ENCODE results near the gene RNPC3. TPM values are rescaled to one million over a fixed set of nuclear protein-coding genes. Genes with fewer than 3 reads are reported as not detected.

The RNPC3 gene
- total RNA-seq, 4 donors from 2014 or later, result 17.7 to 33.8 (median 19.7) TPM

GRCh38 chr1:103497404-103497803 is 28.1 kb upstream of the RNPC3 start:
- TF ChIP-seq CTCF (IDR thresholded peaks at IDR 0.05) (no peak), POLR2A (IDR thresholded peaks at IDR 0.05) (no peak)
- DNase-seq (ENCODE audit: low spot score in 2 of 2), result no peak
- H3K4me3 ChIP-seq (ENCODE audit: low read depth, poor library complexity, severe bottlenecking), result no peak overlapping the region
- intact Hi-C loops (cut with DNase I; ENCODE audit: low total_unique reads), result no loop called here

GRCh38 chr1:103509250-103509649 is 16.2 kb upstream of the RNPC3 start:
- TF ChIP-seq CTCF (IDR thresholded peaks at IDR 0.05) (no peak), POLR2A (IDR thresholded peaks at IDR 0.05) (no peak)
- no peak for DNase-seq (ENCODE audit: low spot score in 2 of 2)
- 71 to 80% methylated on average over 1 of the region's 1 CpG for WGBS, 2 donors
- no peak overlapping the region for H3K4me3 ChIP-seq (ENCODE audit: low read depth, poor library complexity, severe bottlenecking)
- intact Hi-C loops (cut with DNase I; ENCODE audit: low total_unique reads), result no loop called here

- intact Hi-C loops (cut with DNase I; ENCODE audit: low total_unique reads), result no loop called here
- no peak for TF ChIP-seq POLR2A (IDR thresholded peaks at IDR 0.05)
- H3K4me3 ChIP-seq (ENCODE audit: low read depth, poor library complexity, severe bottlenecking), result no peak overlapping the region
- 96 to 97% methylated on average over 1 of the region's 1 CpG for WGBS, 2 donors
- no peak for DNase-seq (ENCODE audit: low spot score in 2 of 2)
These were observed 11.8 kb upstream of the RNPC3 start for GRCh38 chr1:103513711-103514110.

- intact Hi-C loops (cut with DNase I; ENCODE audit: low total_unique reads), result no loop called here
- no peak overlapping the region for H3K4me3 ChIP-seq (ENCODE audit: low read depth, poor library complexity, severe bottlenecking)
- no peak for DNase-seq (ENCODE audit: low spot score in 2 of 2)
- TF ChIP-seq CTCF (IDR thresholded peaks at IDR 0.05) (peak in 1 of 3 donors; percentile 24), POLR2A (IDR thresholded peaks at IDR 0.05) (no peak)
- WGBS, 2 donors, result 39 to 52% methylated on average over 1 of the region's 1 CpG
These were observed 10.5 kb upstream of the RNPC3 start for GRCh38 chr1:103514920-103515503.

- no peak for DNase-seq (ENCODE audit: low spot score in 2 of 2)
- no peak overlapping the region for H3K4me3 ChIP-seq (ENCODE audit: low read depth, poor library complexity, severe bottlenecking)
- WGBS, 2 donors, result 91 to 99% methylated on average over 2 of the region's 2 CpGs
- TF ChIP-seq CTCF (IDR thresholded peaks at IDR 0.05), result no peak
- TF ChIP-seq POLR2A (IDR thresholded peaks at IDR 0.05), result no peak
- intact Hi-C loops (cut with DNase I; ENCODE audit: low total_unique reads), result no loop called here
These were observed 9.2 kb upstream of the RNPC3 start for GRCh38 chr1:103516283-103516682.

- DNase-seq (ENCODE audit: low spot score in 2 of 2), result no peak
- no peak overlapping the region for H3K4me3 ChIP-seq (ENCODE audit: low read depth, poor library complexity, severe bottlenecking)
- TF ChIP-seq POLR2A (IDR thresholded peaks at IDR 0.05), result no peak
- TF ChIP-seq CTCF (IDR thresholded peaks at IDR 0.05), result no peak
- intact Hi-C loops (cut with DNase I; ENCODE audit: low total_unique reads), result no loop called here
These were observed 8.8 kb upstream of the RNPC3 start for GRCh38 chr1:103516693-103517092.

Measured in lower leg skin (tissue), 4 donors.